Measurements from ENCODE around the gene SORCS3.

GRCh38 chr10:104894681-104895080 is 253.6 kb downstream of the SORCS3 start:
- TF ChIP-seq CTCF (IDR thresholded peaks at IDR 0.05) (no peak), POLR2A (IDR thresholded peaks at IDR 0.05) (no peak)

Data from lower leg skin (tissue), 3 donors.